Panc1 (cell line): ENCODE data around the gene SMARCA2. TPM values are rescaled to one million over a fixed set of nuclear protein-coding genes. Genes with fewer than 3 reads are reported as not detected.

Experiments
- ATAC-seq: fragments of 200-7000 bp; cut with Tn5 transposase; 2 replicates; pipeline ENCODE4 v1.9.1; 2020; ENCODE audit warnings: mild to moderate bottlenecking, moderate library complexity
- BruUV-seq: library from RNA; stranded (reverse); fragments of 400-500 nt; replicated peaks from 2 replicates; lab custom pipeline; 2021; lab: Mats Ljungman, UMichigan
- CTCF ChIA-PET: fragments of 300-600 bp; sonication (Branson Sonifier 250); formaldehyde crosslinking; loops from one replicate; lab custom pipeline; 2022; ENCODE audit warnings: antibody characterized with exemption; lab: Charles Lee
- POLR2A ChIA-PET: fragments of 300-600 bp; sonication (Branson Sonifier 250); formaldehyde crosslinking; loops from one replicate; lab custom pipeline; 2022; ENCODE audit warnings: antibody characterized with exemption; lab: Charles Lee
- DNase-seq: peaks from one replicate; pipeline ENCODE4 v3.0.0-alpha.2; 2010; ENCODE audit warnings: low read depth, low spot score
- H3K27ac ChIP-seq: 2 replicates; pipeline ENCODE4 v1.5.1; 2011; ENCODE audit warnings: mild to moderate bottlenecking, low read length, inconsistent platforms
- H3K27me3 ChIP-seq: fragments of 200-500 bp; sonication (Bioruptor generic); 2 replicates; pipeline ENCODE4 v1.6.0; 2014; ENCODE audit warnings: low read length, inconsistent platforms; ENCODE audit not compliant: control insufficient read depth, insufficient read depth
- H3K36me3 ChIP-seq: fragments of 200-500 bp; sonication (Bioruptor generic); 2 replicates; pipeline ENCODE4 v1.5.1; 2014; ENCODE audit warnings: inconsistent platforms, mild to moderate bottlenecking, low read length, moderate library complexity; ENCODE audit not compliant: control insufficient read depth, insufficient read depth
- H3K4me1 ChIP-seq: 2 replicates; pipeline ENCODE4 v1.5.1; 2011; ENCODE audit warnings: inconsistent platforms, mild to moderate bottlenecking, low read length, moderate library complexity; ENCODE audit not compliant: control insufficient read depth, insufficient read depth
- H3K4me3 ChIP-seq, 2 experiments: 2 replicates each; pipeline ENCODE4 v1.5.1; 2011 to 2012; ENCODE audit warnings: low read depth in 2 of 2, low read length in 2 of 2, mild to moderate bottlenecking in 2 of 2, inconsistent platforms in 1 of 2, moderate library complexity in 1 of 2
- H3K9me3 ChIP-seq: fragments of 200-500 bp; sonication (Bioruptor generic); 2 replicates; pipeline ENCODE4 v1.5.1; 2014; ENCODE audit warnings: low read depth, mild to moderate bottlenecking, inconsistent platforms, low read length, moderate library complexity; ENCODE audit not compliant: control insufficient read depth, insufficient read depth
- CTCF ChIP-seq: fragments of 450-650 bp; IDR thresholded peaks from 2 replicates; pipeline ENCODE4 v1.5.1; 2017; ENCODE audit warnings: mild to moderate bottlenecking
- POLR2AphosphoS5 ChIP-seq: IDR thresholded peaks from 2 replicates; pipeline ENCODE4 v1.6.1; 2012; ENCODE audit warnings: mild to moderate bottlenecking, low read depth, low read length, moderate library complexity
- REST ChIP-seq, 2 experiments: IDR thresholded peaks; 2 replicates each; pipeline ENCODE4 v1.6.1; 2011 to 2012; ENCODE audit warnings: low read depth in 2 of 2, control low read depth in 1 of 2, low read length in 1 of 2, mild to moderate bottlenecking in 1 of 2, moderate library complexity in 1 of 2; ENCODE audit not compliant: insufficient read depth in 1 of 2
- SIN3A ChIP-seq: IDR thresholded peaks from 2 replicates; pipeline ENCODE4 v1.6.1; 2012; ENCODE audit warnings: low read depth, mild to moderate bottlenecking, low read length, moderate library complexity, borderline replicate concordance; ENCODE audit not compliant: insufficient read depth
- TCF7L2 ChIP-seq: IDR thresholded peaks from 2 replicates; pipeline ENCODE4 v1.6.1; 2011; ENCODE audit warnings: mild to moderate bottlenecking, low read depth, low read length, inconsistent platforms
- in situ Hi-C: cut with HindIII; loops from 2 replicates; pipeline ENCODE4 v1.10.0; 2016; ENCODE audit warnings: low sequenced_read_pairs, low pct_unique_long_range_greater_than_20kb
- intact Hi-C: fragments of 100-400 bp; cut with micrococcal nuclease; formaldehyde crosslinking; loops from one replicate; pipeline ENCODE4 v1.10.0; 2022; ENCODE audit not compliant: unreplicated experiment
- total RNA-seq: library from RNA; stranded (reverse); gene quantifications from one replicate; pipeline ENCODE4 v1.2.1, GENCODE V29; 2021; ENCODE audit not compliant: unreplicated experiment

SMARCA2 gene
- total RNA-seq, 1 experiment from 2014 or later = 13.3 TPM

- no peak overlapping the region for H3K4me3 ChIP-seq
- ChIA-PET POLR2A (no interaction called here), CTCF (no interaction called here)
- DNase-seq (no peak), ATAC-seq (no peak)
- no peak for TF ChIP-seq REST (IDR thresholded peaks at IDR 0.05; ENCODE audit: insufficient read depth in 1 of 2, low read depth in 2 of 2, low read length in 1 of 2)
- TF ChIP-seq TCF7L2 = no peak
- TF ChIP-seq SIN3A = no peak
- no peak for TF ChIP-seq POLR2AphosphoS5
- TF ChIP-seq CTCF = no peak
- no peaks in the 10 kb centered on the region for H3K9me3 ChIP-seq
- H3K27me3 ChIP-seq = no peaks in the 10 kb centered on the region
- in situ Hi-C loops (no loop called here), intact Hi-C loops (no loop called here)
- no TSS peak for BruUV-seq
- no peak overlapping the region for H3K27ac ChIP-seq
- no peaks in the 10 kb centered on the region for H3K4me1 ChIP-seq
- H3K36me3 ChIP-seq = no peaks in the 10 kb centered on the region
Observed at GRCh38 chr9:2170722-2171121, 155.6 kb downstream of the SMARCA2 start.

- Histone ChIP-seq H3K4me3 (no peak overlapping the region), H3K27me3 (no peaks in the 10 kb centered on the region), H3K27ac (no peak overlapping the region), H3K4me1 (no peaks in the 10 kb centered on the region), H3K36me3 (no peaks in the 10 kb centered on the region), H3K9me3 (no peaks in the 10 kb centered on the region)
- CTCF ChIA-PET = no interaction called here
- ATAC-seq (no peak), DNase-seq (no peak)
- BruUV-seq = no TSS peak
- intact Hi-C loops = no loop called here
- TF ChIP-seq CTCF (no peak), POLR2AphosphoS5 (no peak), REST (IDR thresholded peaks at IDR 0.05; ENCODE audit: insufficient read depth in 1 of 2, low read depth in 2 of 2, low read length in 1 of 2) (no peak), TCF7L2 (no peak), SIN3A (no peak)
- POLR2A ChIA-PET = no interaction called here
- in situ Hi-C loops = no loop called here
Observed at GRCh38 chr9:2173170-2173569, 158.0 kb downstream of the SMARCA2 start.
